Ascending aorta (tissue), 2 donors: Measurements from ENCODE around the gene FAM169A. TPM values are rescaled to one million over a fixed set of nuclear protein-coding genes. Genes with fewer than 3 reads are reported as not detected.
"Not testable (repeated sequence)": the region's sequence is repeated elsewhere in the genome, so short reads cannot be mapped to it uniquely, and the experiment has no call there.

Experiments
- DNase-seq, 2 donors: peaks; one replicate each; pipeline ENCODE4 v3.0.0-alpha.2; 2019; ENCODE audit warnings: low spot score in 2 of 2
- H3K27ac ChIP-seq, 2 donors: fragments of 200-600 bp; sonication (generic); one replicate each; pipeline ENCODE4 v1.5.1; 2016 to 2017; ENCODE audit warnings: mild to moderate bottlenecking in 1 of 2
- H3K27me3 ChIP-seq: fragments of 200-600 bp; sonication (generic); one replicate; pipeline ENCODE4 v1.5.1; 2017
- H3K36me3 ChIP-seq, 2 donors: fragments of 200-600 bp; sonication (generic); one replicate each; pipeline ENCODE4 v1.5.1; 2016
- H3K4me1 ChIP-seq, 2 donors: fragments of 200-600 bp; sonication (generic); one replicate each; pipeline ENCODE4 v1.5.1; 2016 to 2017; ENCODE audit warnings: mild to moderate bottlenecking in 1 of 2
- H3K4me3 ChIP-seq, 2 donors: fragments of 200-600 bp; sonication (generic); one replicate each; pipeline ENCODE4 v1.5.1; 2016 to 2017; ENCODE audit warnings: mild to moderate bottlenecking in 1 of 2
- H3K9me3 ChIP-seq, 2 donors: fragments of 200-600 bp; sonication (generic); one replicate each; pipeline ENCODE4 v1.5.1; 2016
- intact Hi-C: fragments of 100-400 bp; cut with DNase I; formaldehyde crosslinking; loops from one replicate; pipeline ENCODE4 v1.15.1; 2023
- total RNA-seq: library from RNA; depleted of rRNA; stranded (reverse); fragments of >200 nt; gene quantifications from one replicate; pipeline ENCODE4 v1.1.0, GENCODE V29; 2016
- TF ChIP-seq, protein P1 (sequence below), 3 experiments: fragments of 200-600 bp in 2 of 3; fragments of 450-650 bp in 1 of 3; sonication (generic) in 2 of 3; IDR thresholded peaks; one replicate each; pipeline ENCODE4 v1.5.1; 2016 to 2019; ENCODE audit warnings: antibody characterized with exemption in 3 of 3, mild to moderate bottlenecking in 1 of 3, moderate library complexity in 1 of 3

FAM169A gene
- total RNA-seq, 1 donor from 2014 or later: not detected

DNA sequence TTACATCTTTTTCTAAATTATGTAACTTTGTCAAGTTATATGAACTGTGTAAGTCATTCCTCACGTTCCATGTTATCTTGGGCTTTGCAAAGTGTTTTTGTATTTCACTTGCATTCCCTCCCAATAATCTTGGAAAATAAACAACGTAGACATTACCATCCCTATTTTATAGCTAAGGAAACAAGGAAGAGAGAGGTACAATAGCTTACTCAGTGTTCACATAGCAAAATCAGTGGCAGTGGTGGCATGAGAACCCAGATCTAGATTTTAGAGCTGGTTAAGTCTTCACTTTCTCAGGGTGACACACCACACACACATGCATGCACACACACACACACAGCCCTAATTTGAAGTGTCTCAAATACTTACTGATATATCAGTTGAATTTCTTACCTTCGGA, 65.0 kb downstream of the FAM169A start:
- H3K36me3 ChIP-seq: no peaks in the 10 kb centered on the region
- no peaks in the 10 kb centered on the region for H3K4me1 ChIP-seq
- TF ChIP-seq, protein P1, sequence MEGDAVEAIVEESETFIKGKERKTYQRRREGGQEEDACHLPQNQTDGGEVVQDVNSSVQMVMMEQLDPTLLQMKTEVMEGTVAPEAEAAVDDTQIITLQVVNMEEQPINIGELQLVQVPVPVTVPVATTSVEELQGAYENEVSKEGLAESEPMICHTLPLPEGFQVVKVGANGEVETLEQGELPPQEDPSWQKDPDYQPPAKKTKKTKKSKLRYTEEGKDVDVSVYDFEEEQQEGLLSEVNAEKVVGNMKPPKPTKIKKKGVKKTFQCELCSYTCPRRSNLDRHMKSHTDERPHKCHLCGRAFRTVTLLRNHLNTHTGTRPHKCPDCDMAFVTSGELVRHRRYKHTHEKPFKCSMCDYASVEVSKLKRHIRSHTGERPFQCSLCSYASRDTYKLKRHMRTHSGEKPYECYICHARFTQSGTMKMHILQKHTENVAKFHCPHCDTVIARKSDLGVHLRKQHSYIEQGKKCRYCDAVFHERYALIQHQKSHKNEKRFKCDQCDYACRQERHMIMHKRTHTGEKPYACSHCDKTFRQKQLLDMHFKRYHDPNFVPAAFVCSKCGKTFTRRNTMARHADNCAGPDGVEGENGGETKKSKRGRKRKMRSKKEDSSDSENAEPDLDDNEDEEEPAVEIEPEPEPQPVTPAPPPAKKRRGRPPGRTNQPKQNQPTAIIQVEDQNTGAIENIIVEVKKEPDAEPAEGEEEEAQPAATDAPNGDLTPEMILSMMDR (IDR thresholded peaks at IDR 0.05): no peak
- no peaks in the 10 kb centered on the region for H3K9me3 ChIP-seq
- no peak overlapping the region for H3K4me3 ChIP-seq
- H3K27me3 ChIP-seq: no peaks in the 10 kb centered on the region
- intact Hi-C loops: no loop called here
- H3K27ac ChIP-seq: no peak overlapping the region
- no peak for DNase-seq

DNA sequence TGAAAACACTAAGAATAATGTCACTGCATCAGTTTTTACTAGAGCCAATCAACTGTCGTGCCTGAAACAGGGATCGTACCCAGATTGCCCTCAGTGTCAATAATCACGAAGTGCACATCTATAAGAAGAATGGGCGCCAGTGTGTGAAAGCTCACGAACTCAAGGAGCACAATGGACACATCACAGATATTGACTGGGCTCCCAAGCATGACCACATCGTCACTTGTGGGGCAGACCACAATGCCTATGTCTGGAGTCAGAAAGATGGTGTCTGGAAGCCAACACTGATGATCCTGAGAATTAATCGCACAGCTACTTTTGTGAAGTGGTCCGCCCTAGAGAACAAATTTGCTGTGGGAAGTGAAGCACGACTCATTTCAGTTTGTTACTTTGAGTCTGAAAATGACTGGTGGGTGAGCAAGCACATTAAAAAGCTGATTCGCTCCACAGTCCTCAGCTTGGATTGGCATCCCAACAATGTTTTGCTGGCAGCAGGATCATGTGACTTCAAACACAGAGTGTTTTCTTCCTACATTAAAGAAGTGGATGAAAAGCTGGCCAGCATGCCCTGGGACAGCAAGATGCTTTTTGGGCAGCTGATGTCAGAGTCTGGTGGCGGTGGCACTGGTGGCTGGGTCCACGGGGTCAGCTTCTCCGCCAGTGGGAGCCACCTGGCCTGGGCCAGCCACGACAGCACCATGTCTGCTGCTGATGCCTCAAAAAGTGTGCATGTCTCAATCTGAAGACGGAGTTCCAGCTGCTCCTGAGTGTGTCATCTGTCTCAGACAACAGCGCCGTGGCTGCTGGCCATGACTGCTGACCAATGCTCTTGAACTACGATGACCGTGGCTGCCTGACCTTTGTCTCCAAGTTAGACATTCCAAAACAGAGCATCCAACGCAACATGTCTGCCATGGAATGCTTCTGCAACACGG, 66.9 kb downstream of the FAM169A start:
- Histone ChIP-seq H3K36me3 (no peaks in the 10 kb centered on the region), H3K27ac (no peak overlapping the region), H3K4me3 (no peak overlapping the region), H3K27me3 (no peaks in the 10 kb centered on the region), H3K4me1 (no peaks in the 10 kb centered on the region), H3K9me3 (no peaks in the 10 kb centered on the region)
- no peak for DNase-seq
- TF ChIP-seq, protein P1 (IDR thresholded peaks at IDR 0.05): no peak
- intact Hi-C loops: no loop called here

DNA sequence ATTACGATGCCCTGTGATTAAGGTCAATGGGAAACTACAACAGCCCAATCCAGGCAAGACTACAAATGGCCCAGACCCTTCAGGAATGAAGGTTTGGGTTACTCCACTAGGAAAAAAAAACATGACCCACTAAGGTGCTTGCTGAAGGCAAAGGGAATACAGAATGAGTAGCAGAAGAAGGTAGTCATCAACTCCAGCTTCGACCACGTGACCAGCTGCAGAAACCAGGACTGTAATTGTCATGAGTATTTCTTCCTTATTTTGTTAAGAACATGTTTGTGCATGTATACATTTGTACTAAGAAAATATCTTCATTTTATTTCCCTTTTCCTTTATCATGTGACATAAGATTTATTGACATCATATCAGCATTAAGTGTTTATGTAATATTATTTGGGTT, 74.5 kb downstream of the FAM169A start:
- H3K4me3 ChIP-seq, H3K4me1 ChIP-seq, intact Hi-C loops, H3K27me3 ChIP-seq, H3K27ac ChIP-seq, DNase-seq, H3K36me3 ChIP-seq, H3K9me3 ChIP-seq: not testable (repeated sequence)

DNA sequence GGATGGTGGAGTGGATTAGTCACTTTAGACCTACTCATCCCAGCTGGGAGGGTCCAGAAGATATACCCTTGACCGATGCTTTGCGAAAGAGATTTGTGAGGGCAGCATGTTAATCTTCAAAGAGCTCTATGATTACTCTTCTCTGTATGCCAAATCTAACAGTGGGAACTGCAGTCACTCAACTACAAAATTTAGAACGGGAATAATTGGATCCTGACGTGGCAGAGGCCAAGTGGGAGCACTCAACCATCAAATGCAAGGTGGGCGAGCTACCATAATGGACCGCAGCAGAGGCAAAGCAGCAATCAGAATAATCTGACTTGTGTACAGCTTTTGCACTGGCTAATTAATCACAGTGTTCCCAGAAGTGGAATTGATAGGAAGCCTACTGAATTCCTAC, 78.8 kb downstream of the FAM169A start:
- TF ChIP-seq, protein P1 (IDR thresholded peaks at IDR 0.05): no peak
- Histone ChIP-seq H3K4me3 (no peak overlapping the region), H3K27ac (no peak overlapping the region), H3K9me3 (no peaks in the 10 kb centered on the region), H3K36me3 (no peaks in the 10 kb centered on the region), H3K4me1 (no peaks in the 10 kb centered on the region), H3K27me3 (no peaks in the 10 kb centered on the region)
- intact Hi-C loops: no loop called here
- no peak for DNase-seq

DNA sequence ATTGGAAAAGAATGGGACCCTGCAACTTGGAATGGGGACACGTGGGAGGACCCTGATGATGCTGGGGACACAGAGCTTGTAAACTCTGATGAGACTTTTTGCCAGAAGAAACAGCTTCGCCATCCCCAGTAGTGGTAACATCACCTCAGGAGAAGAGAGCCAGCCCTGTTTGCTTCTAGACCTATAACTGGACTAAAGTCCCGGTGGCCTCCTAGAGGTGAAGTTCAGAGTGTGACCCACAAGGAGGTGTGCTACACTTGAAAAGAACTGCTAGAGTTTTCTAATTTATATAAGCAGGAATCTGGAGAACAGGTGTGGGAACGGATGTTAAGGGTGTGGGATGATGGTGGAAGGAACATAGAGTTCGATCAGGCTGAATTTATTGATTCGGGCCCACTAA, 79.3 kb downstream of the FAM169A start:
- intact Hi-C loops: no loop called here
- Histone ChIP-seq H3K27me3 (no peaks in the 10 kb centered on the region), H3K4me3 (no peak overlapping the region), H3K36me3 (no peaks in the 10 kb centered on the region), H3K9me3 (no peaks in the 10 kb centered on the region), H3K27ac (no peak overlapping the region), H3K4me1 (no peaks in the 10 kb centered on the region)
- no peak for DNase-seq
- TF ChIP-seq, protein P1 (IDR thresholded peaks at IDR 0.05): no peak

DNA sequence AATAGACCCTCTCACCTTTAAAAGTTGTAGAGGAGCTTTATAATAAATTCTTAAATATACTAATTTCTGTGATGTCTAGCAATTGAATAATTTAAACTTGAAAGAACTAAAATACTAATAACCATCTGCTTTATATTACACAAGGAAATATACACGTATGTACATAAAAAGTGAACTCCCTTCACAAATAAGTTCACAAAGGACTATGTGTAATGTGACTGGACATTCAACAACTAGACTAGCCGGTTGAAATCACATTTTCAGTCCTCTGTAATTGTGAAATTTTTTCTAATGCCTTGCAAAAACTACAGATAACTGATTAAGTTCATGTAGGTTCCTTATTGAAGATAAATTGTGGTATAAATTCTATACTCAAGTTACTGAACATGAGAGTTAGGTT, 87.6 kb downstream of the FAM169A start:
- Histone ChIP-seq H3K27me3 (no peaks in the 10 kb centered on the region), H3K27ac (no peak overlapping the region), H3K36me3 (peaks cover 15 to 38% of the 10 kb centered on the region in 2 donors), H3K9me3 (no peaks in the 10 kb centered on the region), H3K4me1 (no peaks in the 10 kb centered on the region), H3K4me3 (no peak overlapping the region)
- no peak for DNase-seq
- TF ChIP-seq, protein P1 (IDR thresholded peaks at IDR 0.05): no peak
- intact Hi-C loops: no loop called here
